Measurements from ENCODE around the gene NELFB.
A peak's percentile ranks its signal among the peaks of the same experiment; 100 is the strongest.

DNA sequence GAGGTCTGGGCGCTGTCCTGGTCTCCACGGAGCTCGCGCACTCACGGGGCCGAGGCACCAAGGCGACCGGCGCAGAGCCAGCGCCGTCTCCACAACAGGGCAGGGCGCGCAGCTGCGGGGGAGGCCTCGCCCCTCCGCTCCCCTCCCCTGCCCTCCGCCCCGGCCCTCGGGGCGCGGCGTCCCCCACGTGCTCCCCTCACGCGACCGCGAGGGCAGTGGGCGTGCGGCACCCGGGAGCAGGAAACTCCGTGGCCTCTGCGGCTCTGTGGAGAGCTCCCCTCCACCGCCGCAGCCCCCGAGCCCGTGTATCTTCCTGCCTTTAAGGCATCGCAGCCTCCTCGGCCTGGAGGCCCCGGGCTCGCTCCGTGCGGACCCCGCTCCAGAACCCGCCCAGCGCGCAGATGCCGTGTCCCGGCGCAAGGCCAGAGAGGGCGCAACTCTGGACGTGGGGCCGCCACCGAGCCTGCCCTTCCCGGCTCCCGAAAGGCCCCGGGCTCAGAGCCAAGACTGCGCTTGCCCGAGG lies 14.7 kb upstream of the NELFB start:
- TF ChIP-seq, protein P1, sequence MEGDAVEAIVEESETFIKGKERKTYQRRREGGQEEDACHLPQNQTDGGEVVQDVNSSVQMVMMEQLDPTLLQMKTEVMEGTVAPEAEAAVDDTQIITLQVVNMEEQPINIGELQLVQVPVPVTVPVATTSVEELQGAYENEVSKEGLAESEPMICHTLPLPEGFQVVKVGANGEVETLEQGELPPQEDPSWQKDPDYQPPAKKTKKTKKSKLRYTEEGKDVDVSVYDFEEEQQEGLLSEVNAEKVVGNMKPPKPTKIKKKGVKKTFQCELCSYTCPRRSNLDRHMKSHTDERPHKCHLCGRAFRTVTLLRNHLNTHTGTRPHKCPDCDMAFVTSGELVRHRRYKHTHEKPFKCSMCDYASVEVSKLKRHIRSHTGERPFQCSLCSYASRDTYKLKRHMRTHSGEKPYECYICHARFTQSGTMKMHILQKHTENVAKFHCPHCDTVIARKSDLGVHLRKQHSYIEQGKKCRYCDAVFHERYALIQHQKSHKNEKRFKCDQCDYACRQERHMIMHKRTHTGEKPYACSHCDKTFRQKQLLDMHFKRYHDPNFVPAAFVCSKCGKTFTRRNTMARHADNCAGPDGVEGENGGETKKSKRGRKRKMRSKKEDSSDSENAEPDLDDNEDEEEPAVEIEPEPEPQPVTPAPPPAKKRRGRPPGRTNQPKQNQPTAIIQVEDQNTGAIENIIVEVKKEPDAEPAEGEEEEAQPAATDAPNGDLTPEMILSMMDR (IDR thresholded peaks at IDR 0.05) = no peak
- peak in 1 of 2 donors; percentile 28 for TF ChIP-seq POLR2A (IDR thresholded peaks at IDR 0.05)

Measured in suprapubic skin (tissue), 3 donors.